Activated T-helper 2 cell treated with anti-CD3 and anti-CD28 coated beads, Interferon-gamma antibody, Interleukin-2, Interleukin-4, amounts not matched to agents 10 μg/mL and 5 μg/mL and 100 μg/mL, durations not matched to agents 14 hours and 24 hours and 36 hours (primary cell): ENCODE results near the gene ADGRG7. TPM values are rescaled to one million over a fixed set of nuclear protein-coding genes. Genes with fewer than 3 reads are reported as not detected.

ENCODE experiments used
- DNase-seq: peaks from one replicate; pipeline ENCODE4 v3.0.0; 2021; ENCODE audit warnings: low spot score
- H3K27ac Mint-ChIP-seq: one replicate; pipeline ENCODE4 v1.8.0; 2021; ENCODE audit warnings: mixed read lengths
- H3K27me3 Mint-ChIP-seq: one replicate; pipeline ENCODE4 v1.8.0; 2021; ENCODE audit warnings: low read depth, mixed read lengths
- H3K36me3 Mint-ChIP-seq: one replicate; pipeline ENCODE4 v1.8.0; 2021; ENCODE audit warnings: low read depth, mixed read lengths
- H3K4me1 Mint-ChIP-seq: one replicate; pipeline ENCODE4 v1.8.0; 2021; ENCODE audit warnings: low read depth, mixed read lengths
- H3K4me3 Mint-ChIP-seq: one replicate; pipeline ENCODE4 v1.8.0; 2021; ENCODE audit warnings: low read depth, mild to moderate bottlenecking, moderate library complexity, mixed read lengths
- H3K9me3 Mint-ChIP-seq: one replicate; pipeline ENCODE4 v1.8.0; 2021; ENCODE audit warnings: mixed read lengths
- intact Hi-C: fragments of 100-400 bp; cut with micrococcal nuclease; formaldehyde crosslinking; loops from one replicate; pipeline ENCODE4 v1.15.1; 2023
- total RNA-seq: library from RNA; stranded (reverse); gene quantifications from 2 replicates; pipeline ENCODE4 v1.2.3, GENCODE V29; 2022

The ADGRG7 gene
- not detected in 2 replicates for total RNA-seq

GRCh38 chr3:100609305-100609704 is at the start of gene ADGRG7:
ADGRG7 (plus strand) TSS chr3:100609601; CDS start chr3:100609857, 256 bp downstream.
- intact Hi-C loops = no loop called here
- H3K27ac Mint-ChIP-seq = no peak within 1 kb of the TSS

DNA sequence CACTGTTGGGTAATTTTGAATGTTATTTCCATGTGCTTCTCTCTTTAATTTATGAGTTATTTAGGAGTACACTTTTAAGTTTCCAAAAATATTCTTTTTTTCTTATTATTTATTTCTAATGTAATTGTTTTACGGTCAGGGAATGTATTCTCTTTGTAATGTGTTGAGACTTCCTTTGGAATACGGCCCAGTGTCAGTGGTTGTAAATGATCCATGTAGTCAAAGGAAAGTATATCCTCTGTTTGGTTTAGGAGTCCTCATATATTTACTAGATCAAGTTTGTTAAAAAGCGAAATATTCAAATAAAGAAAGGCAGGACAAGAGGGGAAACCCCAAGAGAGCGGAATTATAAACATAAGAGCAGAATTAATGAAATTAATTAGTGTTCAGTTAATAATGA is 49.0 kb upstream of the ADGRG7 start:
- H3K36me3 Mint-ChIP-seq = no peaks in the 10 kb centered on the region
- no peaks in the 10 kb centered on the region for H3K4me1 Mint-ChIP-seq
- peaks cover 3% of the 10 kb centered on the region for H3K27me3 Mint-ChIP-seq
- DNase-seq = no peak
- no peak overlapping the region for H3K27ac Mint-ChIP-seq
- H3K4me3 Mint-ChIP-seq = no peak overlapping the region
- intact Hi-C loops = no loop called here
- no peaks in the 10 kb centered on the region for H3K9me3 Mint-ChIP-seq

More at GRCh38 chr3:100609305-100609704, at the start of gene ADGRG7:
- H3K27me3 Mint-ChIP-seq = peaks cover 23% of the 10 kb centered on the region
- H3K4me1 Mint-ChIP-seq = peaks cover 15% of the 10 kb centered on the region
- H3K4me3 Mint-ChIP-seq = no peak within 1 kb of the TSS
- DNase-seq = no peak
- no peaks in the 10 kb centered on the region for H3K9me3 Mint-ChIP-seq
- H3K36me3 Mint-ChIP-seq = no peaks in the 10 kb centered on the region

- H3K4me3 Mint-ChIP-seq = no peak overlapping the region
- H3K27me3 Mint-ChIP-seq = peaks cover 3% of the 10 kb centered on the region
- intact Hi-C loops = no loop called here
- DNase-seq = no peak
- no peaks in the 10 kb centered on the region for H3K36me3 Mint-ChIP-seq
- H3K4me1 Mint-ChIP-seq = no peaks in the 10 kb centered on the region
- H3K27ac Mint-ChIP-seq = no peak overlapping the region
- no peaks in the 10 kb centered on the region for H3K9me3 Mint-ChIP-seq
Measured at GRCh38 chr3:100561459-100562158, 47.8 kb upstream of the ADGRG7 start.

- intact Hi-C loops = no loop called here
- Mint-ChIP-seq H3K9me3 (no peaks in the 10 kb centered on the region), H3K4me3 (no peak overlapping the region), H3K27ac (no peak overlapping the region), H3K4me1 (no peaks in the 10 kb centered on the region), H3K36me3 (no peaks in the 10 kb centered on the region), H3K27me3 (peaks cover 3% of the 10 kb centered on the region)
- no peak for DNase-seq
Measured at GRCh38 chr3:100562224-100562857, 47.1 kb upstream of the ADGRG7 start.

GRCh38 chr3:100563228-100563627 is 46.2 kb upstream of the ADGRG7 start:
- no peak overlapping the region for H3K27ac Mint-ChIP-seq
- DNase-seq = no peak
- H3K4me3 Mint-ChIP-seq = no peak overlapping the region
- H3K9me3 Mint-ChIP-seq = no peaks in the 10 kb centered on the region
- no peaks in the 10 kb centered on the region for H3K27me3 Mint-ChIP-seq
- intact Hi-C loops = no loop called here
- no peaks in the 10 kb centered on the region for H3K36me3 Mint-ChIP-seq
- no peaks in the 10 kb centered on the region for H3K4me1 Mint-ChIP-seq

DNA sequence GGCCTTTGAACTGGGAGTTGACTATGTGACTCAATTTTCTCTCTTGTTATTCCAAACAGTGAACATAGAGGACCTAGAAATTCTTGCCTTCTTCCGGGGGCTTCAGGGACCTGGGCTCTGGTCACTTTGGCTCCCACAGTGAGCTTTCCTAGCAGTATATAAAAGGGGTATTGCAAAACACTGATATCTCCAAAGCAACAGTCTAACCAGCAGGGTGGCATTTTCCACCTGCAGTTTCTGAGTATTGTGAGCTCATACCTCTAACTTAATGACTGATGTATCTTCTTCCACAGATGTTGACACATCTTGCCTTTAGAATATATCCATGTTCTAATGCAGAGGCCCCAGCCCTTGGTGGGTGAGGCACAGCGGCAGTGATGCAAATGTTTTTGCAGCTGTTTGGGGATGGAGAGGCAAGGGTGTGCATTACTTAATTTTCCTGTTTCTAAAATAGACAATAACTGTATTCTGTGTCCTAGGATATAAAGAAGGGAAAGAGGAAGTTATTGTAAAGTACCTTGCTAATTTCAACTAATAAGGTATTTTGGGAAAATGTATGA is 45.7 kb upstream of the ADGRG7 start:
- Mint-ChIP-seq H3K27me3 (no peaks in the 10 kb centered on the region), H3K27ac (no peak overlapping the region)
- intact Hi-C loops = no loop called here

GRCh38 chr3:100570811-100571210 is 38.6 kb upstream of the ADGRG7 start:
- DNase-seq = no peak
- Mint-ChIP-seq H3K36me3 (no peaks in the 10 kb centered on the region), H3K27me3 (no peaks in the 10 kb centered on the region), H3K9me3 (no peaks in the 10 kb centered on the region), H3K27ac (no peak overlapping the region), H3K4me1 (no peaks in the 10 kb centered on the region), H3K4me3 (no peak overlapping the region)
- intact Hi-C loops = no loop called here

More for the DNA sequence above, 45.7 kb upstream of the ADGRG7 start:
- no peak for DNase-seq
- Mint-ChIP-seq H3K36me3 (no peaks in the 10 kb centered on the region), H3K4me3 (no peak overlapping the region), H3K4me1 (no peaks in the 10 kb centered on the region), H3K9me3 (no peaks in the 10 kb centered on the region)

GRCh38 chr3:100574536-100574935 is 34.9 kb upstream of the ADGRG7 start:
- intact Hi-C loops = no loop called here
- H3K27ac Mint-ChIP-seq = no peak overlapping the region
- no peaks in the 10 kb centered on the region for H3K4me1 Mint-ChIP-seq

GRCh38 chr3:100575704-100576103 is 33.7 kb upstream of the ADGRG7 start:
- H3K36me3 Mint-ChIP-seq = no peaks in the 10 kb centered on the region
- DNase-seq = no peak
- intact Hi-C loops = no loop called here
- no peaks in the 10 kb centered on the region for H3K9me3 Mint-ChIP-seq
- H3K4me3 Mint-ChIP-seq = no peak overlapping the region
- H3K4me1 Mint-ChIP-seq = no peaks in the 10 kb centered on the region
- H3K27me3 Mint-ChIP-seq = peaks cover 3% of the 10 kb centered on the region
- no peak overlapping the region for H3K27ac Mint-ChIP-seq

More at GRCh38 chr3:100574536-100574935, 34.9 kb upstream of the ADGRG7 start:
- H3K36me3 Mint-ChIP-seq = no peaks in the 10 kb centered on the region
- H3K27me3 Mint-ChIP-seq = peaks cover 3% of the 10 kb centered on the region
- no peak overlapping the region for H3K4me3 Mint-ChIP-seq
- H3K9me3 Mint-ChIP-seq = no peaks in the 10 kb centered on the region
- DNase-seq = no peak

DNA sequence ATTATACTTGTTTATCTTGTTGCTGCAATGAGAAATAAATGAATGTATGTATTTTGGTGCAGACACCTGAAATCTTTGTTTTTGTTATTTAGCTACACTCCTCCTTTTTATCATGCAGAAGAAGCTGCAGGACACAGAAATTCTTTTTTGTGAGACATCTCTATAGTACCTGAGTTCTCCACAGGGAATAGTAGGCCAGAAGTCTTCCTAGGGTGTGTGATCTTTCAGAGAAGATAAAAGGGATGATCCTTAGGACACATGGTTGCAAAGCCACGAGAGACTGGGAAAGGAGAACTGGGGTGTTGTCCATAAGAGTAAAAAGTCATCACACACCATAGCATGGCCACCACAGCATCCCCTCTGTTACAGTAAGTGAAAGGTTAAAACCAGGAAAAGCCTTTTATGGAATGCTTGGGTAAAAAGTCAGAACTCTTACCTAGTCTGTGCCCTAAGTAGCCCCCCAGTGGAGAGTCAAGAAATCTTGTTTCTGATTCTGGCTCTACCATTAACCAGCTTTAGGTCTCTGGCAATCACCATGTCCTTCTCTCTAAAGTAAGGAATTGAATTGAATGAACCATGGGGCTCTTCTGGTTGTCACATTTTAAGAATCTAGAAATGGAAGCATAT is 31.9 kb upstream of the ADGRG7 start:
- H3K9me3 Mint-ChIP-seq = no peaks in the 10 kb centered on the region
- no peaks in the 10 kb centered on the region for H3K4me1 Mint-ChIP-seq
- H3K4me3 Mint-ChIP-seq = no peak overlapping the region
- intact Hi-C loops = no loop called here
- H3K36me3 Mint-ChIP-seq = no peaks in the 10 kb centered on the region
- no peak overlapping the region for H3K27ac Mint-ChIP-seq
- peaks cover 9% of the 10 kb centered on the region for H3K27me3 Mint-ChIP-seq
- DNase-seq = no peak

- H3K9me3 Mint-ChIP-seq = no peaks in the 10 kb centered on the region
- no peak overlapping the region for H3K27ac Mint-ChIP-seq
- H3K27me3 Mint-ChIP-seq = peaks cover 11% of the 10 kb centered on the region
- H3K4me3 Mint-ChIP-seq = no peak overlapping the region
- H3K36me3 Mint-ChIP-seq = no peaks in the 10 kb centered on the region
- intact Hi-C loops = no loop called here
- DNase-seq = no peak
- no peaks in the 10 kb centered on the region for H3K4me1 Mint-ChIP-seq
Measured at GRCh38 chr3:100578646-100579045, 30.8 kb upstream of the ADGRG7 start.

DNA sequence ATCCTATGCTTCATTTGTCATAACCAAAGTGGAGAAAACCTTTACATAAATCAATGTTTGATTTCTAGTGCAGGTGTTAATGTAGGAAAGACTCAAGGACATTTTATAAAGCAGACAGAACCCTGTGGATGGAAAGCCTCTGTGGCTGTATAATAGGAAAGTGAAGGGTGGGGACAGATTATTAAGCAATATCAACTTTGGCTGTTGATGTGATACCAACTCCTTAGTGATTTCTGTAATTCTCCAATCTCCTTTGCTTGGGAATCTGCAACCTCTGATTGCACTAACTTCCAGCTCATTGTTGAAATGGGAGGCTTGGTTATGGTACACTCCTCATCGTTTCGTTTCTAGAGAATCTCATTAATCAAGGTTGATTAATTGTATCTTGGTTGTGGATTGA is 29.3 kb upstream of the ADGRG7 start:
- no peaks in the 10 kb centered on the region for H3K36me3 Mint-ChIP-seq
- H3K4me1 Mint-ChIP-seq = no peaks in the 10 kb centered on the region
- H3K27me3 Mint-ChIP-seq = peaks cover 11% of the 10 kb centered on the region
- intact Hi-C loops = no loop called here
- no peak overlapping the region for H3K27ac Mint-ChIP-seq
- DNase-seq = no peak
- no peaks in the 10 kb centered on the region for H3K9me3 Mint-ChIP-seq
- no peak overlapping the region for H3K4me3 Mint-ChIP-seq

GRCh38 chr3:100581650-100582049 is 27.8 kb upstream of the ADGRG7 start:
- Mint-ChIP-seq H3K27ac (no peak overlapping the region), H3K9me3 (no peaks in the 10 kb centered on the region), H3K27me3 (peaks cover 11% of the 10 kb centered on the region), H3K36me3 (no peaks in the 10 kb centered on the region), H3K4me3 (no peak overlapping the region), H3K4me1 (no peaks in the 10 kb centered on the region)
- intact Hi-C loops = no loop called here
- DNase-seq = no peak
